ENCODE data around the gene KIF13A. TPM values are rescaled to one million over a fixed set of nuclear protein-coding genes. Genes with fewer than 3 reads are reported as not detected.

Gene KIF13A
- total RNA-seq, 4 donors from 2014 or later: 14.9 to 66.9 (median 37.3) TPM

- H3K4me1 ChIP-seq: peaks cover 0 to 3% of the 10 kb centered on the region in 2 donors
- no peak for DNase-seq
- H3K9me3 ChIP-seq: no peaks in the 10 kb centered on the region
- H3K4me3 ChIP-seq: no peak overlapping the region
- no peaks in the 10 kb centered on the region for H3K36me3 ChIP-seq
- no peak for TF ChIP-seq POLR2A (IDR thresholded peaks at IDR 0.05)
- no peak for TF ChIP-seq CTCF (IDR thresholded peaks at IDR 0.05)
- no peak overlapping the region for H3K27ac ChIP-seq
- H3K27me3 ChIP-seq: no peaks in the 10 kb centered on the region
- intact Hi-C loops (cut with DNase I; ENCODE audit: low total_unique reads): no loop called here
Measured at GRCh38 chr6:17941318-17941717, 46.1 kb downstream of the KIF13A start.

- TF ChIP-seq CTCF (IDR thresholded peaks at IDR 0.05): no peak
- H3K27me3 ChIP-seq: no peaks in the 10 kb centered on the region
- H3K4me1 ChIP-seq: peaks cover 0 to 6% of the 10 kb centered on the region in 2 donors
- no peak overlapping the region for H3K27ac ChIP-seq
- intact Hi-C loops (cut with DNase I; ENCODE audit: low total_unique reads): no loop called here
- H3K4me3 ChIP-seq: no peak overlapping the region
- no peaks in the 10 kb centered on the region for H3K9me3 ChIP-seq
- no peak for DNase-seq
- no peaks in the 10 kb centered on the region for H3K36me3 ChIP-seq
Measured at GRCh38 chr6:17940151-17940792, 47.2 kb downstream of the KIF13A start.

GRCh38 chr6:17938901-17939300, 48.5 kb downstream of the KIF13A start:
- Histone ChIP-seq H3K27me3 (no peaks in the 10 kb centered on the region), H3K36me3 (no peaks in the 10 kb centered on the region), H3K4me1 (peaks cover 0 to 6% of the 10 kb centered on the region in 2 donors), H3K9me3 (no peaks in the 10 kb centered on the region), H3K4me3 (no peak overlapping the region), H3K27ac (no peak overlapping the region)
- intact Hi-C loops (cut with DNase I; ENCODE audit: low total_unique reads): no loop called here
- no peak for DNase-seq
- TF ChIP-seq POLR2A (IDR thresholded peaks at IDR 0.05) (no peak), CTCF (IDR thresholded peaks at IDR 0.05) (no peak)

- DNase-seq: no peak
- TF ChIP-seq POLR2A (IDR thresholded peaks at IDR 0.05): no peak
- H3K4me1 ChIP-seq: peaks cover 1 to 8% of the 10 kb centered on the region in 2 donors
- no peaks in the 10 kb centered on the region for H3K27me3 ChIP-seq
- H3K27ac ChIP-seq: peak overlapping the region in 1 of 2 donors; percentile 42
- no peaks in the 10 kb centered on the region for H3K36me3 ChIP-seq
- no peak overlapping the region for H3K4me3 ChIP-seq
- intact Hi-C loops (cut with DNase I; ENCODE audit: low total_unique reads): no loop called here
- H3K9me3 ChIP-seq: no peaks in the 10 kb centered on the region
Measured at GRCh38 chr6:17935188-17936149, 52.0 kb downstream of the KIF13A start.

GRCh38 chr6:17933716-17934115, 53.7 kb downstream of the KIF13A start:
- H3K4me1 ChIP-seq: peaks cover 9 to 11% of the 10 kb centered on the region in 2 donors
- no peak overlapping the region for H3K27ac ChIP-seq
- intact Hi-C loops (cut with DNase I; ENCODE audit: low total_unique reads): no loop called here

More at GRCh38 chr6:17933716-17934115, 53.7 kb downstream of the KIF13A start:
- H3K4me3 ChIP-seq: no peak overlapping the region
- H3K9me3 ChIP-seq: no peaks in the 10 kb centered on the region
- TF ChIP-seq POLR2A (IDR thresholded peaks at IDR 0.05) (no peak), CTCF (IDR thresholded peaks at IDR 0.05) (no peak)
- no peaks in the 10 kb centered on the region for H3K27me3 ChIP-seq
- no peak for DNase-seq
- H3K36me3 ChIP-seq: no peaks in the 10 kb centered on the region
